NCI-H69 (cell line): ENCODE data around the gene CCSER1.

Experiments
- DNase-seq: peaks from one replicate; lab custom pipeline; 2025; lab: John Stamatoyannopoulos, UW

CCSER1 gene

GRCh38 chr4:90128961-90129495 is 1.8 kb downstream of the CCSER1 start:
- DNase-seq = peak; percentile 50

GRCh38 chr4:90130076-90130475 is 2.9 kb downstream of the CCSER1 start:
- DNase-seq = peak; percentile 73

- no peak for DNase-seq
These were observed 10.4 kb downstream of the CCSER1 start for GRCh38 chr4:90137555-90137954.

- peak; percentile 89 for DNase-seq
These were observed 14.9 kb downstream of the CCSER1 start for GRCh38 chr4:90142081-90142480.

GRCh38 chr4:90145319-90145718 is 18.1 kb downstream of the CCSER1 start:
- peak; percentile 54 for DNase-seq

DNA sequence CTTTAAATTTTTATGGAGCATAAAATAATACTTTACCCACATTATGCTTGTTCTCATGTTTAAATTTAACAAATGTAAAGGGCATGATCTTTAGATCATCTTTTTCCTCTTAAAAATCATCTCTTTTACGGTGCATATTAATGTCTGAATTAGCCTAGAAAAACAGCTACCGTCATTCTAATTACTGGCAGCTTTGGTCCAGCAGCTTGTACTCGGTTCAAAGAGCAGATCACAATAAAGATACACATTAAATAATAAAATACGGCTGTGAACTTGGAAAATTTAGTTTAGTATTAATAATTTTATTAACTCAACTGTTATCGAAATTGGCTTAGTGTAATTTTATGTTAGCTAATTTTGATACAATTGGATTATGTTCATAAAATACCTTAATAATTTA is 19.1 kb downstream of the CCSER1 start:
- DNase-seq = peak; percentile 41

DNA sequence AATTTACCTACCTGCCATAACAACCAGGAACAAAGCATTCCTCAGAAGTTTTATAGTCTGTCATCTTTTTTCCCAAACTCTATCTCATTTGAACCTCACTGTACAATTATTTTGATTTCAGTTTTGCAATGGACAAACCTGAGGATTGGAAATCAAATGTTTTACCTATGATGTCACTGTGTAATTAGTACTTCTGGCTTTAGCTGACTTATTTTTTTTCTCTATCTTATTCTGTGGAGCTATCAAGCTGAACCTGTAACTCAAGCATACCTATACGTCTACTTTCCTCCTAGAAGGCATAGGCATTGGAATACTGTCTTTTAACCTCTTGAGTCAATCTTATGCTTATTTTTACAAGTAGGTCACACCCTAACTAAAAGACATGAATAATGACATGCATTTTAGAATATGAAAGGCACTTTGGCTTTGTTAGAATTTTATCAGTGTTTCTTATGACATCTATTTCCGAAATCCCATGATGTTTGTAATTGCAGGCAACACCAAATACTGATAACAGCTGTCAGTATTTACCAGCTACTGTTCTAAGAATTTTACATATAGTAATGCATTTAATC is 21.5 kb downstream of the CCSER1 start:
- no peak for DNase-seq

DNA sequence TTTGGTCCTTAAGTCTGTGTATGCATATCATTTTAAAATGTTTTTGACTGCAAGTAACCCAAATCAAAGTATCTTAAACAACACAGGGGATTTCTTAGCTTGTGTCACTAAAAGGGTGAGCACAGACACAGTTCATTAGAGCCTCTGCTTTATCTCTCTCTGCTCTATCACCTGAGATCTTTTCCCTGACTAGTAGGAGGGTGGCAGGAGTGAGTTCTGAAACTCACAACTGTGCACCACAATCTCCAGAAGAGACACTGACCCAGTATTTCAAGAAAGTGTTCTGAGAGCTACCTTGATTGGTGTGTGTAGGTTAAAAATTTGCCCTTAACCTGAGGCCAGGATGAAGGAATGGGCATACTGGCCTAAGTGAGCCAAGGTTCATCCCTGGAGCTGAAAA is 24.8 kb downstream of the CCSER1 start:
- peak; percentile 17 for DNase-seq

- DNase-seq = peak; percentile 67
These were observed 32.0 kb downstream of the CCSER1 start for GRCh38 chr4:90159193-90159592.

- DNase-seq = peak; percentile 73
These were observed 32.9 kb downstream of the CCSER1 start for GRCh38 chr4:90160044-90160443.

- no peak for DNase-seq
These were observed 35.4 kb downstream of the CCSER1 start for GRCh38 chr4:90162566-90162965.

DNA sequence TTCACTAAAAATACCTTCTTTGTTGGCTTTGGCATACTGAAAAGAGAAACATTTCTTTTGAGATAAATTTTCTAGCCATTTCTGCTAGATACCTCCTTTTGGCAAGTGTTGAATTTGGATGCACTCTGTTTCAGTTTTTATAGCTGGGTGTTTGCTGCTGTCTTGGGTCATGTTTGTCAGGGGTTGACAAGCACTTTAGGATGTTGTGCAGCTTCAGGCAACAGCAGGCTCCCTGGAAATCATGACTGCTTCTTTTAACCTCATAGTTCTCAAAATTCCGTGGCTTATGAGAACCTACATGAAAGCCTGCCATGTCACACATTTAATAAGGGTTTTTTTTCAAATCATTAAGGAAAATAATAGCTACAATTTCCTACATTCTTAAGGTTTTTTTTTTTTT is 36.7 kb downstream of the CCSER1 start:
- DNase-seq = peak; percentile 37

- DNase-seq = peak; percentile 36
These were observed 38.7 kb downstream of the CCSER1 start for GRCh38 chr4:90165883-90166282.

DNA sequence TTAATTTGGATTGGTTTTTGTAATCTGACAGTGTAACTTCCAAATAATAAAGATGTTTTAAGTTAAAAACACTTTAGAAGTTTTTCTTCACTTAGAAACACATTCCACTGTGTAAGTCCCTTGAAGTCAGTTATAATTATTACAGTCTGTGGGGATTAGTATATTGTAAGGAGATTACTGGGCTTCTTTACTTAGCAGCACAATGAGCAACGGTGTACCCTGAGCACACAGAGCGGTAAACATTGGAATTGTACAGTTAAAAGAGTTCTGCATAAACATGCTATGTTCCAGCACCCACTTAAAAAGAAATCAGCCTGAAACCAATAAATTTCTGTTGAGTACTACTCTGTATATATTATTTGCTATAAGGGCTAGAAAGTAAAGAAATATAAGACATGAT is 44.3 kb downstream of the CCSER1 start:
- peak; percentile 9 for DNase-seq

DNA sequence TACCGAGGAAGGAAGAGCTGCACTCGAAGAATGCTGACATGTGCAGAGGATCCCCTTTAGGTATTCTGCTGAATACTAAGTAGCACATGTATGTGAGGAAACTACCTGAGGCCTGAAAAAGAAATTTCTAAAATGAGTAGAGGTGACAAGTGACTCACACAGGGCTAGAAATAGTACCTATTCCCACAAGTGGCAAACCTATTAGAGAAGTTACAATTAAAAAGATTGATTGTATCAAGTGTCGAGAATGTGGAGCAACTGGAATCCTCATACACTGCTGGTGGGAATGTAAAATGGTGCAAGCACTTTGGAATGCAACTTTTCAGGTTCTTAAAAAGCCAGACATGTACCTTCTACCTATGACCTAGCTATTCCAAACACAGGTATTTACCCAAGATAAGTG is 47.4 kb downstream of the CCSER1 start:
- DNase-seq = no peak

- peak; percentile 62 for DNase-seq
These were observed 54.5 kb downstream of the CCSER1 start for GRCh38 chr4:90181644-90182043.

GRCh38 chr4:90183254-90183653 is 56.1 kb downstream of the CCSER1 start:
- peak; percentile 79 for DNase-seq

GRCh38 chr4:90184560-90184959 is 57.4 kb downstream of the CCSER1 start:
- DNase-seq = peak; percentile 71

- DNase-seq = no peak
These were observed 58.2 kb downstream of the CCSER1 start for GRCh38 chr4:90185416-90185815.

DNA sequence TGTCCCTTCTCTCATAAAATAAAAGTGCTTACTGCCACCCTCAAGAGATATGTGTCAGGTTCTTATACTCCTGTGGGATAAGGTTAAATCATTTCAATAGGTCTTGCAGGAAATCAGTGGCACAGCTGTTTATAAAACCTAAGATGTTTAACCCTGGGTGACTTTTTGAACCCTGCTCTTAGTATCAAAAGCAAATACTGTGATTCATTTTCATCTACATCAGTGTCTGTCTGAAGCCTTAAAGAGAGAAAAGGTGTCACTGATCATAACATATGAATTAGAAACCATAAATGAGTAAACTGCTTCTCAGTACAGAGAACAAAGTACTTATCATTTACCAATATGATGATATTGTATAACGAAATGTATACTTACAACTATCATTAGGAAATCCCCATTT is 59.0 kb downstream of the CCSER1 start:
- DNase-seq = peak; percentile 58

DNA sequence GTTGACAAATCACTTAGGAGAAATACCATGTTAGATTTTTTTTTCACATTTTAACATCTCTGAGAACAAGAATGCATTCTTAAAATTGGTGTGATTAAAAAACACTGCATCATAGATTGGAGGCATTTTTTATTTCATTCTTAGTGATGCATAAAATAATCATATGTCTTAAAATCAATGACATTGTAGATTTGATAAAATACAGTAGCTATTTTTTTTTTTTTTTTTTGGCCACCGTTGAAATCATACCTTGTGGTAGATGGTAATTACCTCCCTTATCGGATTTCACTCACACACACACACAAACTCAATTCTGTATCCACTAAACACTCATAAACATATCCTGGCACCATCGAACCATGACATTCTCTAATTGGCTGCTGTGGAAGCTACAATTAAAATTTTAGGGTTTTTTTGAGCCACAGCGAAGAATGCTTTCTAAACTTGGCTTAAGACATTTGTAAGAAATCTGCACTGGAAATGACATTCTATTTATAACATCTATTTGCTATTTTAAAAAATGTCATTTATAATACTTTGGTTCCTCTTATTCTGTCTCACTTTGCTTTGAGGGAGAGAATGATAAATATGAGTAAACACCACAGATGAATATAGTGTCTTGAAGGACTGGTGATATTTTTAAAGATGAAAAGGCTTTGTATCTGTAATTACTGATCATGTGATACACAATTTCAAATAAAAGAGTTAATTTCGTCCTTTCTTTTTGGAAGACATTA is 60.1 kb downstream of the CCSER1 start:
- peak; percentile 89 for DNase-seq

GRCh38 chr4:90189178-90189577 is 62.0 kb downstream of the CCSER1 start:
- peak; percentile 67 for DNase-seq

DNA sequence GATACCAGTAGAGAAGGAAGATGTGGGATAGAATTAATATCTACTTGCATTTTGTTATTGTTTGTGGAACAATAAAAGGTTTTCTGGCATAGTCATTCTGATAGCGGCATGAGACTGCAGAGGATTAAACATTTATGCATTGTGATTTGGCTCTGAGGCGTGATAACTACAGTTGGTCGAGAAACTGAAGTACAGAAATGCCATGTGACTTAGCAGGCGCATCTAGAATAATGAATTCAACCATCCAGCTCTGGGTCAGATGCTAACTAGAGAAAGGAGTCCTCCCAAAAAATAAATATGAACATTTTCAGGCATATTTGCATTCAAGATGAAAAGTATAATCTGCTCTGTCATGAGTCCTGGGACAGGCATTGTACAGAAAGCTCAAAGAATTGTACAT is 62.8 kb downstream of the CCSER1 start:
- peak; percentile 74 for DNase-seq

- peak; percentile 90 for DNase-seq
These were observed 63.3 kb downstream of the CCSER1 start for GRCh38 chr4:90190525-90190924.
